Astrocyte (in vitro differentiated cells and primary cell): Measurements from ENCODE around the gene SCN10A.

Experiments
- EZH2 ChIP-seq: IDR thresholded peaks from 2 replicates; pipeline ENCODE4 v1.6.1; 2012; ENCODE audit warnings: mild to moderate bottlenecking, low read length, inconsistent platforms; ENCODE audit not compliant: insufficient read depth
- TF ChIP-seq, protein P1 (sequence below): IDR thresholded peaks from 2 replicates; pipeline ENCODE4 v1.5.1; 2011; ENCODE audit warnings: low read depth, mild to moderate bottlenecking, inconsistent platforms, low read length, moderate library complexity; ENCODE audit not compliant: insufficient read depth

DNA sequence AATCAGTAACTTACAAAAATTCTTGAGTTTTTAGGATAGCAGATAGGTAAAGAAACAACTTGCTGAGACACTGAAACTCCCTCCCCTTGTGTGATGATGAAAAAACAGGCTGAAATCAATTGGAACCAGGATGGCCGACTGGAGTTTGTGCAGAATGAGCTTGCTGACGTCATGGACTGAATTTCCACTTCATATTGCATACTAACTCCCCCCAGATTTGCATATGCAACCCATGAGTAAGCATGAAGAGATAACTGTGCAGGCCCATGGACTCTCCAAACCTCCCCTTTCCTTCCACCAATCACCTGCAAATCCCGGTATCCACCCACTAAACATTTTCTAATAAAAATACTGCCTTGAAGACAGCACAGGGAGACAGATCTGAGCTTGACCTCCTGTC, 84.5 kb downstream of the SCN10A start:
- TF ChIP-seq, protein P1, sequence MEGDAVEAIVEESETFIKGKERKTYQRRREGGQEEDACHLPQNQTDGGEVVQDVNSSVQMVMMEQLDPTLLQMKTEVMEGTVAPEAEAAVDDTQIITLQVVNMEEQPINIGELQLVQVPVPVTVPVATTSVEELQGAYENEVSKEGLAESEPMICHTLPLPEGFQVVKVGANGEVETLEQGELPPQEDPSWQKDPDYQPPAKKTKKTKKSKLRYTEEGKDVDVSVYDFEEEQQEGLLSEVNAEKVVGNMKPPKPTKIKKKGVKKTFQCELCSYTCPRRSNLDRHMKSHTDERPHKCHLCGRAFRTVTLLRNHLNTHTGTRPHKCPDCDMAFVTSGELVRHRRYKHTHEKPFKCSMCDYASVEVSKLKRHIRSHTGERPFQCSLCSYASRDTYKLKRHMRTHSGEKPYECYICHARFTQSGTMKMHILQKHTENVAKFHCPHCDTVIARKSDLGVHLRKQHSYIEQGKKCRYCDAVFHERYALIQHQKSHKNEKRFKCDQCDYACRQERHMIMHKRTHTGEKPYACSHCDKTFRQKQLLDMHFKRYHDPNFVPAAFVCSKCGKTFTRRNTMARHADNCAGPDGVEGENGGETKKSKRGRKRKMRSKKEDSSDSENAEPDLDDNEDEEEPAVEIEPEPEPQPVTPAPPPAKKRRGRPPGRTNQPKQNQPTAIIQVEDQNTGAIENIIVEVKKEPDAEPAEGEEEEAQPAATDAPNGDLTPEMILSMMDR: no peak
- no peak for TF ChIP-seq EZH2
